ENCODE results near the gene HOXA1.

HOXA1 gene

DNA sequence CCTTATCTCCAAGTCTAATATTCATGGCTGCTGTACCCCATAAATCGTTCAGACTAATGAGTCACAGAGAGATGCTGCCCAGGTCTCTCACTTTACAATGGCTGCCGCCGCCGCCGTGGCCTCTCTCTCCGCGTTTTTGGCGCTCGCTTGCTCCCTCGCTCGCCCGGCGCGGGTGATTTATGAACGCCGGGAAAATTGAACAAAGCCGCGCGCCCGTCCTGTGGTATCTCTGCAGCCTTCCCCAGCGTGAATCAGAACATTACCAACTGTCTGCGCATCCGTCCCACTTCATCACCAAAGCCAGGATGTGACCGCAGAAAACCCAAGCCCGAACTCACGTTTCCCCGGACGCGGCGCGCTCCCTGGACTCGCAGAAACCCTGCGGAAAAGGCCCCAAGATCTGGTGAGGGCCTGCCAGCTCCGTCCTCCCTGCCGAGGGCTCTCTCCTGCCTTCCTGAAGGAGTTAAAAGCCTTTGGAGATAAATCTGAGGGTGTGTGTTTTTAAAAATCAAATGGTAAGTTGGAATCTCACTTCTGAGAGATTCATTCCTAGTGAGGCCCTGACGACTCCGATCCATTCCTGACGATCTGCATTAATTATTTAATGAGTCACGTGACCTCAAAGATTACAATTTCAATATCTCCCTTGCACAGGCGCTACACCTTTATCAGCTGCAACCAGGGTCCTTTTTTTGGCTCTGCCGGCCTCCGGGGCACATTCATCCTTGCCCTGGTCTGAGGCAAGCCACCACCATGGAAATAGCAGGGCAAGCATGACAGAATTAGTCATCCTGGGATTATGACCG is 28.5 kb upstream of the HOXA1 start:
- H3K27ac ChIP-seq: no peak overlapping the region

DNA sequence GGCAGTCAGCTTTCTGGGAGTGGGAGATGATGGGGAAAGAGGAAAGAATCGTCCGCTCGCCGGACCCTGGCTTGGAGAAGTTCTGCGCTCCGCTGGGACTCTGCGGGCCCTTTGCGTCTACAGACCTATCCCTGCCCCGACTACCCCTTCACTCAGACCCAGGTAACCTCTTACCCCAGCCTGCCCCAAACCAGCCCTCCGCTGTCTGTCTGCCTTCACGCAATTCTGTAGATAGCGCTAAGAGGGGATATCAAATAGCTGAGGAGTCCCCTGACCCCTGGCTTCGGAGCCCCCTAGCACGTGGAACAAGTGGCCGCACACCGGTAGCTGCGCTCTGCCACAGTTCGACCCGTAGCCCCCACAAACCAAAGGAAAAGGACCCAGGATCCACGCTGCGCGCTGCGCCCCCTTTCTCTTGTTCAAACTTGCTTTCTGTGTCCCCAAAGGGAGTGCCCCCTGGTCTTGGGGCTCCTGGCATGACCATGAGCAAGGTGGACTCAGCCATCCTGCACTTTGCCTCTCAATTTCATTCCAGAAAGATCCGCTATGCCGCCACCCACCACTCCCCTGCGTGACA is 27.8 kb upstream of the HOXA1 start:
- H3K27ac ChIP-seq: no peak overlapping the region
- TF ChIP-seq, protein P1, sequence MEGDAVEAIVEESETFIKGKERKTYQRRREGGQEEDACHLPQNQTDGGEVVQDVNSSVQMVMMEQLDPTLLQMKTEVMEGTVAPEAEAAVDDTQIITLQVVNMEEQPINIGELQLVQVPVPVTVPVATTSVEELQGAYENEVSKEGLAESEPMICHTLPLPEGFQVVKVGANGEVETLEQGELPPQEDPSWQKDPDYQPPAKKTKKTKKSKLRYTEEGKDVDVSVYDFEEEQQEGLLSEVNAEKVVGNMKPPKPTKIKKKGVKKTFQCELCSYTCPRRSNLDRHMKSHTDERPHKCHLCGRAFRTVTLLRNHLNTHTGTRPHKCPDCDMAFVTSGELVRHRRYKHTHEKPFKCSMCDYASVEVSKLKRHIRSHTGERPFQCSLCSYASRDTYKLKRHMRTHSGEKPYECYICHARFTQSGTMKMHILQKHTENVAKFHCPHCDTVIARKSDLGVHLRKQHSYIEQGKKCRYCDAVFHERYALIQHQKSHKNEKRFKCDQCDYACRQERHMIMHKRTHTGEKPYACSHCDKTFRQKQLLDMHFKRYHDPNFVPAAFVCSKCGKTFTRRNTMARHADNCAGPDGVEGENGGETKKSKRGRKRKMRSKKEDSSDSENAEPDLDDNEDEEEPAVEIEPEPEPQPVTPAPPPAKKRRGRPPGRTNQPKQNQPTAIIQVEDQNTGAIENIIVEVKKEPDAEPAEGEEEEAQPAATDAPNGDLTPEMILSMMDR (conservative IDR thresholded peaks at IDR 0.05): no peak

More for the DNA sequence above, 28.5 kb upstream of the HOXA1 start:
- TF ChIP-seq, protein P1 (conservative IDR thresholded peaks at IDR 0.05): no peak

DNA sequence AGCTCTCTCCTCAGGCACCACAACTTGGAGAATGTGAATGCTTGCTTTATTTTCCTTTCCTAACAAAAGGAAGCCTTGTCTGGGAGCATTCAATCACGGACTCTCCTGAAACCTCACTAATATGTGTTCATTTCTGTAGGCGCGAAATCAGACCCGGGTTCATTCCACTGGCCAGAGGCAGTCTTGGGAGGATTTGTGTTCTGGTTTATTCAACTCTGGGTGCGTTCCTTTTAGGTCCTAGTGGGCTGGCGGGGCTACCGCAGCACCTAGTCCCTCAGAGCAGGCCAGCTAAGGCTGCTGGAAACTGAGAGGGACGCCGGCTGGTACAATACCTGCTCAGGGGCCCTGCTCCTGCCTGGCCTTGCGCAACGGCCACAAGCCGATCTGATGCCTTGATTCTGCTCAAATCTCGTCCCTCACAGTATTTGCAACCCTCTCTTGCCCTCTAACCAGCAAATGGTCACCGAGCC is 27.2 kb upstream of the HOXA1 start:
- H3K27ac ChIP-seq: no peak overlapping the region
- TF ChIP-seq, protein P1 (conservative IDR thresholded peaks at IDR 0.05): no peak

DNA sequence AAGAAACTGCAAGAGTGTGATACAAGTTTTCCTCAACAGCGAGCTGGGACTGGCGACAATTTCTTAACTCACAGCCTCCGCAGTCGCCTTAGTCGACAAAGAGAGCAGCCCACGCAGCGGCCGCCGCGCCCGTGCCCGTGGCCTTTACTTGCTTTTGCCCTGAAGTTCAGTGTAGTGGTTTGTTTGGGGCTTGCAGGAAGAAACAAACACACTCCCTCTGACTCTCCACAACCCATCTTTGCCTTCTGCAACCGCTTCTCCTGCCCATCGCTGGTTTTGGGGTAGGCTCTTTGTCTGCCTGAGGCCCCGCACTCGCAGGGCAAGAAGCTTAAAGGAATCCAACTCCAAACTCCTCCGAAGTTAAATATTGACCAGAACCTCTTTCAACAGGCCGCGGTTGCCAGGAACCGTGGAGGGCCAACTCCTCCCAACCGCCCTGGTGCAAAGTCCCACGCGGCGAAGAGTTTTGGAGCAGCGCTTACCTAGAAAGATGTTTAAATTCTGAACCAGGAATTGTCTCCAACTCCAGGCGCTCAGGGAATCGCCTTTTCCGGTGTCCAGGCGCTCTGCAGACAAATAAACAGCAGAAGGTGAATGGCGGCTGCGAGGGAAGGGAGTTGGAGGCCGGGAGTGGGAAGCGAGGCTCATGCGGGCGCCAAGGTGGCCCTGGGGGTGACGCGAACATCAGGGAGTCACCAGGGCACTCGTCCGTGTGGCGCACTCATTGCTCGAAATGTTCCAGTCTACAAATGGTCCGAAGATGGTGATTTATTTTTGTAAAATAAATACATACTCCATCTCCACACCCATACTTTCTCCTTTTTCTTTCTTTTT is 26.5 kb upstream of the HOXA1 start:
- peak overlapping the region; percentile 77 for H3K27ac ChIP-seq
- TF ChIP-seq, protein P1 (conservative IDR thresholded peaks at IDR 0.05): no peak

DNA sequence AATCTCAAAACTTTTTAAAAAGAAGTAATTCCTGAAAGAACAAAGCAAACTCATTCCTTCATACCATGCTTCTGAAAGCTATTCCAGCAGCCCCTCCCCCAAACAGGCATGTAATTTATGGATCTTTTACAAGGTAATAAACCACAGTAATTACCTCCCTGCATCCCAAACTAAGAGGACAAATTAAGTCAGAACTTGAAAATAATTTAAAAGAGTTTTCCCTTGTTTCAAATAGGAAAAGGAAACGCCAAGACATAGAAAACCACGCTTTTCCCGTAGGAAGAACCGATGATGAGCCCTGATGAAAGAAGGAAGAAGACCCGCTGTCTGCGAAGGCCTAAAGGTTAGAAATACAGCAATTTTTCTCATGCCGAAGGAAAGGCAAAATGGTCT is 25.9 kb upstream of the HOXA1 start:
- peak overlapping the region; percentile 77 for H3K27ac ChIP-seq
- TF ChIP-seq, protein P1 (conservative IDR thresholded peaks at IDR 0.05): no peak

DNA sequence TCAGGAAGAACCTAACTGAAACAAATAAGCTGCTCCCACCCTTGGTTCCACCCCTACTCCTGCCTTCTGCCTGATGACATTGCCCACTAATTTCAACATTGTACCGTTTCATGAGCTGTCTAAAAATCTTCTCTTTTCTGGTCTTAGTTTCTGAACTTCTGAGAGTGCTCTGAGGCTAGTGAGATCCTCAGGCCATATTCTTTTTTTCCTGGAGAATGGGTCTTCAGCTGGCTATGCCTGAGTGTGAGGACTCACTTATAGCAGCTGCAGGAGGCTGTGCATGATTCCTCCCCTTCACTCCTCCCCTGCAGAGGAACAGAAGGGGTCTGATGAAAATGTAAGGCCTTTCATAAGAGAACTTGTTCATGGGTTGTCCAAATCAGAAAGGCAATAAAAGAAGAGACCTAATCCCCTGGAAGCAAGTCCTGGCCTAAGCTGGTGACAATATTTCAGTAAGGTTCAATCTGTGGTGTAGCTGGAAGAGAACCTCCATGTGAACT is 23.7 kb upstream of the HOXA1 start:
- peak overlapping the region; percentile 77 for H3K27ac ChIP-seq

More for the DNA sequence above, 23.7 kb upstream of the HOXA1 start:
- TF ChIP-seq, protein P1 (conservative IDR thresholded peaks at IDR 0.05): no peak
